SK-MEL-5 (cell line): ENCODE measurements around the gene H19. TPM values are rescaled to one million over a fixed set of nuclear protein-coding genes. Genes with fewer than 3 reads are reported as not detected.

ENCODE experiments used
- DNase-seq: peaks from one replicate; pipeline ENCODE4 v3.0.0-alpha.2; 2016; ENCODE audit warnings: low read depth, low spot score
- in situ Hi-C: cut with HindIII; loops from 2 replicates; pipeline ENCODE4 v1.10.0; 2016; ENCODE audit warnings: low sequenced_read_pairs, high pct_unique_total_duplicates, low pct_unique_long_range_greater_than_20kb
- polyA plus RNA-seq, 2 experiments: library from polyadenylated mRNA; depleted of rRNA; stranded (reverse); fragments of >200 nt; gene quantifications; 2 replicates each; pipeline ENCODE4 v1.2.3, GENCODE V29; 2015
- total RNA-seq: library from RNA; depleted of rRNA; stranded (reverse); fragments of >200 nt; shearing (Covaris generic); gene quantifications from 2 replicates; pipeline ENCODE4 v1.2.3, GENCODE V29; 2014; rRNA removed

H19 gene
- total RNA-seq, result 8.8 and 11.1 TPM in 2 replicates
- polyA plus RNA-seq (2015; cell fraction: cytosol; rRNA removed), result 38.9 and 50.8 TPM in 2 replicates
- 10.3 and 11.0 TPM in 2 replicates for polyA plus RNA-seq (2015; cell fraction: nucleus; rRNA removed)

- no peak for DNase-seq
- in situ Hi-C loops, result no loop called here
These were observed at the start of gene H19 for GRCh38 chr11:1997755-1998154. H19 (minus strand) TSS chr11:1997842.

GRCh38 chr11:2041963-2042362 is 44.3 kb upstream of the H19 start:
- DNase-seq, result no peak
- in situ Hi-C loops, result no loop called here

DNA sequence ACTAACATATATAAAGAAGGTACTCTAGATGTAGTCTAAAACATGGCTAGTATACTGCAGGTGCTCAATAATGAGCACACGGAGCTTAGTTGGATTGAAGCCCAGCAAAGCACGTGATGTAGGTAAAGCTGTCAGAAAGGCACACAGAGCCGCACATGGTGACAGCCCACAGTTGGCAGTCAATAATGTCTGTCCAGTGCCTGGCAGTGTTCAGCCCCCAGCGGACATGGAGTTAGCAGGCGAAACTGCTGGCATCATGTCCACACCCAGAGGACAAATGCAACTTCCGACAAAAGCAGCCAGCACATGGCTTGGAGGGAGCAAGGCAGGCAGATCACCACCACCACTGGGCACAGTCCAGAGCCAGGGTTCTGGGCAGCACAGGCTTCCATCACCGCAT is 43.5 kb upstream of the H19 start:
- no peak for DNase-seq
- in situ Hi-C loops, result no loop called here

GRCh38 chr11:2039198-2039759 is 41.6 kb upstream of the H19 start:
- no peak for DNase-seq
- in situ Hi-C loops, result no loop called here

DNA sequence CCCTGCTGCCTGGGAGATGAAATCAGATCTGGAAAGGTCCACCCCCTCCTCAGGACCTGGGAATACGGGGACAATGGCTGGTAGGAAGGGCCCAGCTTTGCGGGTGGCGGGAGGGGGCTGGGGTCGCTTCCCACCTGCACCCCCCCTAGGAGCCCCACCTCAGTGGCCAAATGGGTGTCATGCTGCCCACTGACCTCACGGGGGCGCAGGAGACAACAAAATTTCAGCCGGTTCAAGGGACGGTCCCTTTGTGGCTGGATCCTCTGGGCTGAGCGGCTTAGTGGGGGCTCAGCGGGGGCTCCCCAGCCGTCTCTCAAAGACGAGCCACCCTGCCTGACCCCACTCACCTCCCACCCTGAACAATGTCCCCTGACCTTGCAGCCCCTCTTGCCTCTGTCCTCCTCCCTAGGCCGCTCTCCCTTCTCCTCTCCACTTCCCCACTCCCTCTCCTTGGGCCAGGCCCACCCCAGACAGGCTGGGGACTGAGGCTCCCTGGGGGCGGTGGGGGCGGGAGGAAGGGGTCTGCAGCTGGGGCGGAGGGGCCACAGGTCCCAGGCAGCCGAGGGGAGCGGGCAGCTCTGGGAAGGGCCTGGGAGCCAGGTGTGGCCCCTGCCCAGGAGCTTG is 39.3 kb upstream of the H19 start:
- no peak for DNase-seq
- in situ Hi-C loops, result no loop called here

- in situ Hi-C loops, result no loop called here
These were observed 37.7 kb upstream of the H19 start for GRCh38 chr11:2035382-2035781.

GRCh38 chr11:2031058-2031457 is 33.4 kb upstream of the H19 start:
- no peak for DNase-seq

More at GRCh38 chr11:2035382-2035781, 37.7 kb upstream of the H19 start:
- DNase-seq, result no peak

GRCh38 chr11:2027708-2028107 is 30.1 kb upstream of the H19 start:
- no peak for DNase-seq
- in situ Hi-C loops, result no loop called here

More at GRCh38 chr11:2031058-2031457, 33.4 kb upstream of the H19 start:
- in situ Hi-C loops, result no loop called here

DNA sequence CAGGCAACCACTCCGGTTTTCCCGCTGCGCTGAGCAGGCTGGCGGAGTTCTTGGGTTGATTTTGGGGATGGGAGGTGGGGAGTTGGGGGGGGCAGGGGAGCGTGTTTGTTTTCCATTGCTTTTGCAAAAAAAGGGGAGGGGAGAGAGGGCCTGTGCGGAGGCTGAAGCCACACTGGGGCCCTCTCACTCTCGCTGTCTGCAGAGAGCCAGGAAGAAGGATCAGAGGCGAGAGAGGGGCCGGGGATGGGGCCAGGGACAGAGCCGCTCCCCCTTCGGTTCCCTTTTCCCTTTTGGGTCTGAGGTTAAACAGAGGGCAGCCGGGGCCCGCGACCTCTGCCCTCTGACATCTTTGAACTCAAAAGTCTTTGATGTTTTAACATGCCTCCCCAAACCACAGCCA is 17.4 kb upstream of the H19 start:
- DNase-seq, result no peak
- in situ Hi-C loops, result no loop called here

GRCh38 chr11:2012440-2012839 is 14.8 kb upstream of the H19 start:
- in situ Hi-C loops, result no loop called here

DNA sequence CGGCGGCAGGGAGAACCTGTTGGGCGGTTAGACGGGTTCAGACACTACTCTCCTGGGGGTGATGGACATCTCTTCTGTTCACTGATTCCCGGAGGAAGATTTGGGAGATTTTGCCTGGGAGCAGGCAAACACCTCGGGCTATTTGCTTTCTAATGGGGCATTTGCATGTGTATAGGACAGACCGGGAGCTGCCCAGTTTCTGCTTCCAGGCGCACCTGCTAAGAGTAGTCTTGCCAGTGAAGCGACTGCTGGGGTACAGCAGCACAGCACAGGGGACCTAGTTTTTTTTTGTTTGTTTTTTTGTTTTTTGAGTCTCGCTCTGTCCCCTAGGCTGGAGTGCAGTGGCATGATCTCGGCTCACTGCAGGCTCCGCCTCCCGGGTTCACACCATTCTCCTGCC is 6.8 kb upstream of the H19 start:
- in situ Hi-C loops, result no loop called here
- no peak for DNase-seq

More at GRCh38 chr11:2012440-2012839, 14.8 kb upstream of the H19 start:
- no peak for DNase-seq

DNA sequence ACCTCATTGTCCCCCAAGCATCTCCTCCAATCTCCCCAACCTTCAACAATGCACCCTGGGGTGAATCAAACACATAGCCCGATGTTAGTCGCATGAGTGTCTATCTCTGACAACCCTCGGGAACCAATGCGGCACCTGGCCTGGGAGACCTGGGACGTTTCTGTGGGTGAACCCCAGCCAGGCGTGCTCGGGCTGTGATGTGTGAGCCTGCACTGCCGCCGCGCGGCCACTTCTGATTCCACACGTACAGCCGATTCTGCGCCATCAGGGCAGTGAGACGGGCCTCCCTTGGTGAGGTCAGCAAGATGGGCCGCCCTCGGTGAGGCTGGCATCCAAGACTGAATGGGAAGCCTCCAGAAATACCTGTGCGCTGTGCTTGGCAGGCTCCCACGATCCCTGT is 5.2 kb upstream of the H19 start:
- in situ Hi-C loops, result no loop called here
- DNase-seq, result no peak

GRCh38 chr11:2002042-2002776 is 4.6 kb upstream of the H19 start:
- DNase-seq, result no peak
- in situ Hi-C loops, result no loop called here

GRCh38 chr11:1998861-1999260 is 1.2 kb upstream of the H19 start:
- no peak for DNase-seq
- in situ Hi-C loops, result no loop called here

DNA sequence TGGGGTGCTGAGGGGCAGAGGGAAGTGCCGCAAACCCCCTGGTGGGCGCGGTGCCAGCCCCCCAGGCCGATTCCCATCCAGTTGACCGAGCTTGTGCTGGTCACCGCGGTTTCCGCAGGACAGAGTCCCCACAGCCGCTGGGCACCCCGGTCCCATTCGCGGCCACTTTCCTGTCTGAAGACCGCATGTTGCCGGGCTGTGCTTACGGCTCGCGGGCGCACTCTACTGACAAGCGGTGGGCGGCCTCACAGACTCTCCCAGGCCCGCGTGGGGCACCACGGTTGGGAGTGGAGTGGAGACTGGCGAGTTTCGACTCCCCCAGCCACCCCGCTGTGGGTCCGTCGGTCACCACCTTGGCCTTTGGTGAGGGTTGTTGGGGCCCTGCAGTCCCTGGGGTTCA is 648 bp upstream of the H19 start:
- DNase-seq, result no peak
- in situ Hi-C loops, result no loop called here

- in situ Hi-C loops, result no loop called here
- DNase-seq, result no peak
These were observed 3.5 kb downstream of the H19 start for GRCh38 chr11:1994121-1994520.

DNA sequence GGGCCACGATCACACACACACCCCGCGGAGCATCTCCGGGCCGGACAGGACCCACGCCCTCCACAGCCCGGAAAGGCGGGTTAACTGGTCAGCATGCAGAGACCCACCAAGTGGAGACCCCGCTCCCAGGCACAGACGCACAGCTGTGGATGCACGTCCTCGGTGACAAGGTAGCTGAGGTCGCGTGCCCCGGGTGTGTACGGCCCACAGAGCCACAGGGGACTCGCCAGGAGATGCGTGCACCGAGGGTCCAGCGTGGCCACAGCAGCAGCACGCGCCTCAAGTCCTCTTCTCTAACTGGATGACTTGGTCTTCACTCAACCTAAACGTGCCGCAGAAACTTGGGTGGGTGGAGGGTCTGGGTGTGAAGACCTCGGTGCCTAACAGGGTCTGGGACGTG is 5.5 kb downstream of the H19 start:
- no peak for DNase-seq
- in situ Hi-C loops, result no loop called here

DNA sequence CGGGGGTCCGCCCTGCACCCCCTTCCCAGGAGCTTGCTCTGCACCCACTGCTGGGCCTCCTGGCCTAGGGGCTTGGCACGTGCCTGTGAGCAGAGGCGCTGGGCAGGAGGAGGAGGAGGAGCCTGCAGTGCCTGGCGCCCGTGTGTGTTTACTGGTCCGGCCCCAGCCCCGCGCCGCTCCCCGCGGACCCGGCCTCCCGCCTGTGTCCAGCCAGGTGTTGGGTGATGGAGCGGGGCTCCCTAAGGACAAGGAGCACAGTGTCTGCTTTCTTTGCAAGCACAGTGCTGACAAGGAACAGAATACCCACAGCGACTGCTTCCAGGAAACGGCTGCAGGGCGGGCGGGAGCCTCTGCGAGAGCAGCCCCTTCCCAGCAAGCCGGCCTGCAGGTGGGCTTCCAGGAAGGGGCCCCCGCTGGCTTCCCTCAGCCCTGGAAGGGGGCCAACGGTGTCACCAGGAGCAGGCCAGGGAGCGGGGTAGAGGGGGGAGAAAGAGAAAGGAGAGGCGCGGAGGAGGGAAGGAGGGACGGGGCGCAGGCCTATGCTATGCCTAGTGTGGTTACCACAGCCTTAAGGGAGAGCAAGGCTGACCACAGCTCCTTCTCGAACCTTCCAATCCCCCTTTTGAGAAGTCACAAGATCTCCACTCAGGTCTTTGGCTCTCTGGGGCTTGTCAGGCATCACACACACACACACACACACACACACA is 6.6 kb downstream of the H19 start:
- DNase-seq, result no peak
- in situ Hi-C loops, result no loop called here
